GM10266 (cell line): ENCODE results near the gene PDE6A.
"Not testable (repeated sequence)": the region's sequence is repeated elsewhere in the genome, so short reads cannot be mapped to it uniquely, and the experiment has no call there.

ENCODE experiments used
- DNase-seq: peaks from one replicate; pipeline ENCODE4 v3.0.0; 2012; ENCODE audit errors: extremely low spot score
- CTCF ChIP-seq: IDR thresholded peaks from 2 replicates; pipeline ENCODE4 v1.5.1; 2012; ENCODE audit warnings: mild to moderate bottlenecking, low read depth; ENCODE audit not compliant: control insufficient read depth, insufficient read depth; ENCODE audit errors: missing control alignments

Gene PDE6A

GRCh38 chr5:149951138-149951749 is 6.7 kb upstream of the PDE6A start:
- TF ChIP-seq CTCF: no peak
- no peak for DNase-seq

DNA sequence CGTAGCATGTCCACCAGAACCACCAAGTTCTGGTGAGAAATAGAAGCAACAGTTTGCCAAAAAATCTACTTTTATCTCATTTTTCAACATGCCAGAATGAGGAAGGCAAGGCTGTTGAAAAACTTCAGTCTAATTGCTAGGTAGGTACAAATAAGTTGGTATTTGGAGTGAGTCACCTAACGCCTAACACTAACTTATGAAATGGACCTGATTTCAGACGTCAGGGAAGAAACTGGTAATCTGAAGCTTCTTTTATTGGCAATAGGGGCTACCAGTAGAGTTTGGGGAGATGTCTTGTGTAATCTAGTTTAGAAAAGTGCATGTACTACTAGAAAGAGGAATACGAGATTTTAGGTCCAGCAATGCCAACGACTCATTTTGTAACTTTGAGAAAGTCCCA is 4.4 kb upstream of the PDE6A start:
- no peak for DNase-seq

GRCh38 chr5:149946118-149946517 is 1.5 kb upstream of the PDE6A start:
- no peak for TF ChIP-seq CTCF
- DNase-seq: no peak

More for the DNA sequence above, 4.4 kb upstream of the PDE6A start:
- TF ChIP-seq CTCF: no peak

DNA sequence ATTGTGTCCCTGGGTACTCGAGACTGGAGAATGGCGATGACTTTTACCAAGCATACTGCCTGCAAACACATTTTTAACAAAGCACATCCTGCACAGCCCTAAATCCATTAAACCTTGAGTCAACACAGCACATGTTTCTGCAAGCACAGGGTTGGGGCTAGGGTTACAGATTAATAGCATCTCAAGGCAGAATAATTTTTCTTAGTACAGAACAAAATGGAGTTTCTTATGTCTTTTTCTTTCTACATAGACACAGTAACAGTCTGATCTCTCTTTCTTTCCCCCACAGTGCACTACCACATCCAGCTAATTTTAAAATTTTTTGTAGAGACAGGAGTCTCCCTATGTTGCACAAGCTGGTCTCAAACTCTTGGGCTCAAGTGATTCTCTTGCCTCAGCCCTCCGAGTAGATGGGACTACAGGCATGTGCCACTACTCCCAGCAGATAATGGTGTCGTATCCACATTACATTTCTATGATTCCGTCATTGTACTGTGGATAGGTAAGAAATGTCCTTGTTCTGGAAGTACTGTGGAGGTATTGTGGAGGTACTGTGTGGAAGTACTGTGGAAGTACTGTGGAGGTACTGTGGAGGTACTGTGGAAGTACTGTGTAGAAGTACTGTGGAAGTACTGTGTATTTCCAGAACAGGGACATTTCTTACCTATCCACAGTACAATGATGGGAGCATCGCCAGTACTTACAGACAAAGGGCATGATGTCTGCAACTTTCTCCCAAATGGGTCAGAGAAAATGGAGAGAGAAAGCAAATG is 1.2 kb downstream of the PDE6A start:
- DNase-seq: not testable (repeated sequence)

DNA sequence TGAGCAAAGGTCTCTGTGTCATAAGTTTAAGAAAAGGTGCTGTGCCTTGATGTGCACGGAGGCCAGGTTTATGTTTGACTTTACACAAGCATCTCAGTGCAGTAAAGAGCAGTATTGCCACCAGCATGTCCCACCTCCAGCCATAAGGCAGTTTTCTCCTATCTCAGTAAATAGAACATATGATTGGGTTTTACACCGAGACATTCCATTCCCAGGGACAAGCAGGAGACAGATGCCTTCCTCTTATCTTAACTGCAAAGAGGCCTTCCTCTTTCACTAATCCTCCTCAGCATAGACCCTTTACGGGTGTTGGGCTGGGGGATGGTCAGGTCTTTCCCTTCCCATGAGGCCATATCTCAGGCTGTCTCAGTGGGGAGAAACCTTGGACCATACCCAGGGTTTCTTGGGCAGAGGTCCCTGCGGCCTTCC is 1.8 kb downstream of the PDE6A start:
- DNase-seq: not testable (repeated sequence)

GRCh38 chr5:149942199-149942598 is 2.4 kb downstream of the PDE6A start:
- no peak for DNase-seq
- TF ChIP-seq CTCF: no peak

- no peak for TF ChIP-seq CTCF
- no peak for DNase-seq
Observed at GRCh38 chr5:149941795-149942194, 2.8 kb downstream of the PDE6A start.

DNA sequence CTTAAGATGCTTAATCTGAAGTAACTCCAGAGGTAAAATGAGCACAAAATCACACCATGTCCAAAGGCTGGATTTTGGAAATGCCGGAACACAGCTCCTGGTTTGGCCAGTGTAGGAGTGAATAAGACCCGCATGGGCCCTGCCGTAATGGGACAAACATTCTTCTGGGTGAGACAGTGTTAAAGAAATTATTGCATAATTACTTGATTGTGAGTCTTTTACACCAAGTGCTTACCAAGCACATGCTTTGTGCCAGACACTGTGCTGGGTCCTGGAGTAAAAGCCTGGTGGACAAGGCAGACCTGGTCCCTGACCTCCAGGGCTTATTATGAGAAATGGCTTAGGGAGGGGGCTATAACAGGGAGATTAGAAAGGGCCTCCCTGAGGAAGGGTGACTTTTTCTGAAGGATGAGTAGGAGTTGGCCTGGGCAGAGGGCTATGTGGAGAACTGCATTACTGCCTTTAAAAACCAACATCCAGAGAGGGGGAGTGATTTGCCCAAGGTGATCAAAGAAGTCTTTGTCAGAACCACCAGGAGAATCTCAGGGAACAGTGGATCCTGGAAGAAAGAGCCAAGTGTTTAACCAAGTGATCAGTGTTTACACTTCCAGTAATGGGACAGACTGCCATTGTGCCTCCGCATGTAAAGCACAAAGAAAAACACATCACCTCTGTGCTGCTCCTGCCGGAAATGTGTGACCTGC is 3.5 kb downstream of the PDE6A start:
- TF ChIP-seq CTCF: no peak
- no peak for DNase-seq
